GM18867 (cell line): ENCODE results near the gene NOD2.
A peak's percentile ranks its signal among the peaks of the same experiment; 100 is the strongest.

Source experiments
- ATAC-seq: cut with Tn5 transposase; IDR thresholded peaks from one replicate; pipeline ENCODE4 v1.9.1; 2021; ENCODE audit warnings: mild to moderate bottlenecking, moderate library complexity; ENCODE audit not compliant: unreplicated experiment

Gene NOD2

GRCh38 chr16:50690177-50690576 is 3.2 kb upstream of the NOD2 start:
- ATAC-seq: no peak

DNA sequence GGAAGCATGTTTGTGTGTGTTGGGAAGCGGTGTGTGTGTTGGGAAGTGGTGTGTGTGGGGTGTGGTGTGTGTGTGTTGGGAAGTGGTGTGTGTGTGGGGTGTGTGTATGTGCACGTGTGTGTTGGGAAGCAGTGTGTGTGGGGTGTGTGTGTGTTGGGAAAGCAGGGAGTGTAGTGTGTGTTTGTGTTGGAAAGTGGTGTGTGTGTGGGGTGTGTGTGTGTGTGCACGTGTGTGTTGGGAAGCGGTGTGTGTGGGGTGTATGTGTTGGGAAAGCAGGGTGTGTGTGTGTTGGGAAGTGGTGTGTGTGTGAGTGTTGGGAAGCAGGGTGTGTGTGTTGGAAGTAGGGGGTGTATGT is 785 bp upstream of the NOD2 start:
- no peak for ATAC-seq

DNA sequence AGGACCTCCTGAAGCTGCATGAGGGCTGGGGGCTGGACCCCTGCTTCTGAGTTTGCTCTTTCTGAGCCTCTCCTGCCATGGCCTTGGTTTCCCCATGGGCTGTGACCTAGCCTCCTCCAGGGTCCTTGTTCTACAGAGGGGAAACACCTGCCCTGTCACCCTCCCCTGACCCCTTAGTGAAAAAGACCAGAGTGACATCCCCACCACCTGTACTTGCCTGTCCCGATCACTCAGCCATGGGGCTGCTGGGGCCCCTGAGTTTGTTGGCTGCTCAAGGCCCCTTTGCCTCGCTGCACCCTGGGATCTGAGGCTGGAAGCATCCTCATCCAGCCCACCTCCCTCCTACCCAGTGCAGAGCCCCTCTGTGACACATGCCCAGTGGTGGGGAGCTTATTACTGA is 800 bp downstream of the NOD2 start:
- ATAC-seq: no peak

DNA sequence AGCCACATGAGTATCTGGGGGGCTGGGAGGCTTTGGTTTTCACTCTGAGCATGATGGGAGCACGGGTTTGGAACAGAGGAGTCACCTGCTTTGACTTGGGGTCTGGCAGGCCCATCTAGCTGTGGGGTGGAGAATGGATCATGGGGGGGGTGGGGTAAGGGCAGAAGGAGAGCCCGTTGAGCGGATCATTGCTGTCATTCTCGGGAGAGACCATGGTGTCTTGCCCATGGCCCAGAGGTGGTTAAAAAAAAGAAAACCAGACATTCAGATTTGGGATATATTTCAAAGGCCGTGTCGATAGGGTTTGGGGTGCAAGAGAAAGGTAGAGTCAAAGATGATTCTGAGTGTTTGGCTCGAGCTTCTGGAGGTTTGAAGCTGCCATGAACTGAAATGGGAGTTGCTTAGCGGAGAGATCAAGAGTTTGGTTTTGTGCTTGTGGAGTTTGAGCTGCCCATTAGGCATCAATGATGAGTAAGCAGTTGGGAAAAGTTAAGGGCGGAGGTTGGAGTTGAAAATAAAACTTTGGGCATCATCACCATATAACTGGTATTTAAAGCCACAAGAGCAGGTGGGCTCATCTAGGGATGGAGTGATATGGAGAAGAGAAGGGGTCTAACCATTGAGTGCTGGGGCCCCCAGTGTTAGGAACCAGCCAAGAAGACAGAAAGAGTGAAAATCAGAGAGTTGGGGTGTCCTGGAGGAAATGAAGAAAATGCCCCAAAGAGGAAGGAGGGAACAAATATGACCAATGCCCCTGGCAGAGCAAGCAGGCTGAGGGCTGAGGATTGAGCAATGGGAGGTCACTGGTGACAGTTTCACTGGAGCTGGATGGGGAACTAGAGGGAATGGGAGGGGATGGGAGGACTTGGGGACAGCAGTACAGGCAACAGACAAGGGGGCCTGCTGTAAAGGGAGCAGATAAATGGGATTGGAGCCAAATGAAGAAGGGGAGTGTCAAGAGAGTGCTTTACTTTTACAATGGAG is 1.9 kb downstream of the NOD2 start:
- ATAC-seq: no peak

DNA sequence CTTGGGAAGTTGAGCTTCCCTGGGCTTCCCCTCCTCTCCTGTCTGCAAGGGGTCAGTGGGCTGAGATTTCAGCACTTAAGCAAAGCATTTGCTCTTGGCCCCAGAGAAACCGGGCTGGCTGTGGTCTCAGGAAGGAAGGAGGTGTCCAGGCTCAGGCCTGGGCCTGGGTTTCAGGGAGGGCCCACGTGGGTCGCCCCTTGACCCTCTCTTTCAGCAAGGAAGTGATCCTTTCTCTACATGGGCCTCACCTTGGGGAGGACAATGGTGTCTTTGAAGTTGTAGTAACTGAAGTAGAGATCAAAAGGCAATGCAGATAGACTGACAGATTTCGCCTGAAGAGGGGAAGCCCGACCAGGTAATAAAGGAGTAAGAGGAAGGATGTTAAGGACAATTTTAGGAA is 2.7 kb downstream of the NOD2 start:
- no peak for ATAC-seq

- peak; percentile 59 for ATAC-seq
Observed at GRCh38 chr16:50696575-50697420, 3.4 kb downstream of the NOD2 start.

DNA sequence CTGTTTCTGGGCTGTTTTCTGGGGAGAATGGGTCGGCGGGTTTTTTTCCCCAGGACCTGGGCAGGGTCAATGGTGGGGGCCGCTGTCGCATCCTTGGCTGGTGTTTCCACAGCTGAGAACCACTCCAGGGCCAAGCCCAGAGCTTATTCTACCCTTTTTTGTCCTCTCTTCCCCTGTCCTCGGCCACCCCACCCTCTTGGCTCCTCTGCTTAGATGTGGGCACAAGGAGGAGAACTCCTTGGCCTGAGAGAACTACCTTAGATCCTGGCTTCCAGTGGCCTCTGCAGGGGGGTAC is 4.0 kb downstream of the NOD2 start:
- ATAC-seq: no peak

GRCh38 chr16:50697881-50698767 is 4.7 kb downstream of the NOD2 start:
- ATAC-seq: peak; percentile 58

- ATAC-seq: no peak
Observed at GRCh38 chr16:50699326-50700159, 6.1 kb downstream of the NOD2 start.

- ATAC-seq: no peak
Observed at GRCh38 chr16:50702725-50703124, 9.3 kb downstream of the NOD2 start.

DNA sequence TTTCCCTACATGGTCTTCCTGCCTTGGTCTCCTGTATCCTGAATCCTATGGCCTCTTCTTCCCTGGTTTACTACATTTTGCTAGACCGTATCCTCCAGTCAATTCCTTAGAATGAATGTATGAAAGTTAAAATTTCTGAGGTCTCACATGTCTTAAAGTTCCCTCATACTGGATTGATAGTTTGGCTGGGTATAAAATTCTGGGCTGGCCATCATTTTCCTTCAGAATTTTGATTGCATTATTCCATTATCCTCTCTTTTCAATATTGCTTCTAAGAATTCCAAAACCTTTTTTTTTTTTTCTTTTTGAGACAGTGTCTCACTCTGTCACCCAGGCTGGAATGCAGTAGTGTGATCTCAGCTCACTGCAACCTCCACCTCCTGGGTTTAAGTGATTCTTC is 10.8 kb downstream of the NOD2 start:
- ATAC-seq: no peak

DNA sequence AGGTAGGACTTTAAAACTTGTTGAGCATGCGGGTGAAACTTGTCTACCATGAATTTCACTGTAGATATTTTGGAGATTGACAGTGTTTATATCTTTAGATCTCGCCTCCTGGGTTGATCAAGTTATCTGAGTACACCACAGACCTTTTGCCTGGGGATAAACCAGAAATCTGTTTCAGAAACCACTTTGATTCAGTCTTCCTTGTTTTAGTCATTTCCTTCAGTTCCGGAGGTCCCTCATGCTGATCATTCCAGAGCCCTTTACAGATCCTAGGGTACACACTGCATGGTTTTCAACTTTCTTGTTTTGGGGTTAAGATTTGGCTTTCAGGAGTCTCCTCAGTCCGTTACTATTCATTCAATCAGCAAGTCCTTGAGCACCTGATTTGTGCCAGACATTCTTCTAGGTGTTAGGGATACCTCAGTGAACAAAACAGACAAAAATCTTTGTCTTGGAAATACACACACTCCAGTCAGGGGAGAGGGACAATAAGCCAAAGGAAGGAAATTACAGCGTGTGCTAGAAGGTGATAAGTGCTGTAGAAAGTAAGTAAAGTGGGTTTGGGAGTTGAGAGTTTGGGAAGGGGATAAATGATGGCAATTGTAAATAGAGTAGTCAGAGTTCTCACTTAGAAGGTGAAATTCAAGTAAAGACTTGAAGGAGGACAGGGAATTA is 12.2 kb downstream of the NOD2 start:
- ATAC-seq: no peak

DNA sequence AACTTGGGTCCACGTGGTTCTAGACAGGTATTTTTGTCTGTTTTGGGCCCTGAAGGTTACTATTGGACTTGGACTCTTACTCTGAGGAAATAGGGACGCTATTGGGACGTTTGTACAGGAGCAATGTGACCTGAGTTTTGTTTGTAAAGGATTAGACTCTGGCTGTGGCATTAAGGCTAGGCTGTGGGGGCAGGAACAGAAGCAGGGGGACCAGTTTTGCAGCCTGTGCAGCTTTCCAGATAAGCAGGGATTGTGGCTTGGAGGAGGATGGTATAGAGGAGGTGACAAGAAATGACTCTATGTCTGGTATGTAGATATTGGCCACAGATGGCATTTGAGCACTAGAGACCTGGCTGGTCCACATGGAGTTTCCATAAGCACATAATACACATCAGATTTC is 12.8 kb downstream of the NOD2 start:
- ATAC-seq: no peak

DNA sequence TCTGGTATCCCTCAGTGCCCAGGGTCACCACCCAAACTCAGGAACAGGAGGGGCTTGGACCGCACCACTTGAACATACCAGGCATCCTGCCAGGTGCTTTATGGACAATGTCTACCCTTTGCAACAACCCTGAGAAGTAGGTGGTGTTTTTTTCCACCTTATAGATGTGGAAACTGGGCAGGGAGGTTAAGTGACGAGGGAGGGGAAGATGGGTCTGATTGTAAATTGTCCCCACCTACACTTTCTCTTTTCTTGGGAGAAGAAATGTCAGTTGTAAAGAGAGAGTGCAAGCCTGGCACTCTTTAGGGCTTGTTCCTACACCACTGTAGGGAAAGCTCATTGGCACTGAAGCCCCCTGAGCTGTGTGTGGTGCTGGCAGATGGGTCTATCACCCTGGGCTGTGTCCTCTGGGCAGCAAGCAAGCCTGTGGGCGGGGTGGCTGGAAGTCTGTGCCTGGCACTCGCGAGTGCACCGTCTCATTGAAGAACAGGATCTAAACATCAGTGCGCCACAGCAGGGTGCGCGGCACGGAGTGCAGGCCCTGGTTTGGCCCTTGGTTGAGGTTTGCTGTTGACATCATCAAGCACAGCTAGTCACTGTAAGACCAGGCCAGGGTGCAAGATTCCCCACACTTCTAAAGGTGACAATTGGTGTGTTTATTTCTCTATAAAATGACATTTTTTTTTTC is 15.1 kb downstream of the NOD2 start:
- ATAC-seq: no peak

DNA sequence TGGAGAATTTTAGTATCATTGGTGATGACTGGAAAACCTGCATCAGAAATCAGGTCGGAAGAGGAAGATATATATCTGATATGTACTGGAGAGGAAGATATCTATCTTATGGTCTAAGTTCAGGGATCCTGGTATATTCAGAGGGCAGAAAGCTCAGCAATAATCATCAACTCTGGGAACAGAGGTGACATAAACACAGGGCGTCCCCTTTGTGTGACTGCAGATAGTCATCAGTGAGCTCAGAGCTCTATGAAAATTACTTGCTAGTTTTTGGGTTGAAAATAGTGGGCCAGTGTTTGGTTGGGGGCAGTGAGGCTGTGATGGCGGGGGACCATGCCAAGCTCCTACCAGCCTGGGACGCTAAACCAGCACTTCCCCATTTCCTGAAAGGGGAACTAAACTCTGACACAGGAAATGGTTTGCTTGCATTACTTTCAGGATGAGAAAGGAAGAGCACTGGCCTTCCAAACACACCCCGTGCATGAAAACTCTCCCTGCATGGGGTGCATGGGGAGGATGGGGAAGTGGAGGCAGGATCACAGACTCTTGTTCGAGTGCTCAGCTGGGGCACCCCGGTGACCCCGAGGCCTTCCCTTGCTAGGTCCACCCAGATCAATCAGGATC is 15.8 kb downstream of the NOD2 start:
- no peak for ATAC-seq

GRCh38 chr16:50709980-50710379 is 16.6 kb downstream of the NOD2 start:
- ATAC-seq: no peak

DNA sequence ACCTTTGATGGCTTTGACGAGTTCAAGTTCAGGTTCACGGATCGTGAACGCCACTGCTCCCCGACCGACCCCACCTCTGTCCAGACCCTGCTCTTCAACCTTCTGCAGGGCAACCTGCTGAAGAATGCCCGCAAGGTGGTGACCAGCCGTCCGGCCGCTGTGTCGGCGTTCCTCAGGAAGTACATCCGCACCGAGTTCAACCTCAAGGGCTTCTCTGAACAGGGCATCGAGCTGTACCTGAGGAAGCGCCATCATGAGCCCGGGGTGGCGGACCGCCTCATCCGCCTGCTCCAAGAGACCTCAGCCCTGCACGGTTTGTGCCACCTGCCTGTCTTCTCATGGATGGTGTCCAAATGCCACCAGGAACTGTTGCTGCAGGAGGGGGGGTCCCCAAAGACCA is 17.6 kb downstream of the NOD2 start:
- ATAC-seq: no peak

DNA sequence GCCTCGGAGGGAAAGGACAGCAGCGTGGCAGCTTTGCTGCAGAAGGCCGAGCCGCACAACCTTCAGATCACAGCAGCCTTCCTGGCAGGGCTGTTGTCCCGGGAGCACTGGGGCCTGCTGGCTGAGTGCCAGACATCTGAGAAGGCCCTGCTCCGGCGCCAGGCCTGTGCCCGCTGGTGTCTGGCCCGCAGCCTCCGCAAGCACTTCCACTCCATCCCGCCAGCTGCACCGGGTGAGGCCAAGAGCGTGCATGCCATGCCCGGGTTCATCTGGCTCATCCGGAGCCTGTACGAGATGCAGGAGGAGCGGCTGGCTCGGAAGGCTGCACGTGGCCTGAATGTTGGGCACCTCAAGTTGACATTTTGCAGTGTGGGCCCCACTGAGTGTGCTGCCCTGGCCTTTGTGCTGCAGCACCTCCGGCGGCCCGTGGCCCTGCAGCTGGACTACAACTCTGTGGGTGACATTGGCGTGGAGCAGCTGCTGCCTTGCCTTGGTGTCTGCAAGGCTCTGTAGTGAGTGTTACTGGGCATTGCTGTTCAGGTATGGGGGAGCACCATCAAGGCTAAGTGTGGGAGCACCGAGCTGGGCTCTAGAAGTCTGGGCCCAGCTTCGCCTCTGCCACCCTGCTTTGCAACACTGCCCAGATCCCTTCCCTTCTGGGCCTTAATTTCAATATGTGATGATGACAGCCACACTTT is 18.6 kb downstream of the NOD2 start:
- no peak for ATAC-seq
